Stomach (tissue), 9 donors: Measurements from ENCODE around the gene PAMR1. TPM values are rescaled to one million over a fixed set of nuclear protein-coding genes. Genes with fewer than 3 reads are reported as not detected.

Experiments used
- DNase-seq, 2 donors: peaks; one replicate each; pipeline versions ENCODE4 v3.0.0 to v3.0.0-alpha.2; 2013 to 2019
- H3K27ac ChIP-seq, 5 donors: fragments of 200-600 bp in 4 of 5; sonication (generic) in 4 of 5; one replicate each; pipeline ENCODE4 v1.5.1; 2013 to 2019; ENCODE audit warnings: mild to moderate bottlenecking in 1 of 5, moderate library complexity in 1 of 5
- H3K27me3 ChIP-seq, 3 donors: fragments of 200-600 bp; sonication (generic); one replicate each; pipeline ENCODE4 v1.5.1; 2017 to 2019; ENCODE audit warnings: mixed run types in 1 of 3
- H3K36me3 ChIP-seq, 4 donors: fragments of 200-600 bp; sonication (generic); 1 replicate in 3 of 4; 2 replicates in 1 of 4; pipeline ENCODE4 v1.5.1; 2016 to 2019
- H3K4me1 ChIP-seq, 4 donors: fragments of 200-600 bp; sonication (generic); one replicate each; pipeline ENCODE4 v1.5.1; 2016 to 2019
- H3K4me3 ChIP-seq, 4 donors: fragments of 200-600 bp; sonication (generic) in 3 of 4; one replicate each; pipeline ENCODE4 v1.5.1; 2016 to 2019; ENCODE audit warnings: mild to moderate bottlenecking in 1 of 4
- H3K9me3 ChIP-seq, 4 donors: fragments of 200-600 bp; sonication (generic); one replicate each; pipeline ENCODE4 v1.5.1; 2016 to 2019
- EP300 ChIP-seq: sonication (generic); formaldehyde crosslinking; IDR thresholded peaks from one replicate; pipeline ENCODE4 v1.6.1; 2017; ENCODE audit warnings: antibody characterized with exemption
- POLR2A ChIP-seq, 4 donors: fragments of 450-650 bp; IDR thresholded peaks; one replicate each; pipeline ENCODE4 v1.6.1; 2016; ENCODE audit warnings: antibody characterized with exemption in 4 of 4, control low read depth in 2 of 4, mild to moderate bottlenecking in 1 of 4, moderate library complexity in 1 of 4
- POLR2AphosphoS5 ChIP-seq, 3 donors: sonication (generic); formaldehyde crosslinking; IDR thresholded peaks; one replicate each; pipeline ENCODE4 v1.6.1; 2016; ENCODE audit warnings: antibody characterized with exemption in 3 of 3
- WGBS, 5 donors: extraction: QIAGEN DNeasy Blood & Tissue Kit in 3 of 5; methylation state at CpG; one replicate each; pipeline versions ENCODE4 v1.1.5 to v1.1.7; 2013 to 2018; 5-methylcytosine and 5-hydroxymethylcytosine counted together
- intact Hi-C: fragments of 100-400 bp; cut with DNase I; formaldehyde crosslinking; loops from one replicate; pipeline ENCODE4 v1.15.1; 2023; ENCODE audit warnings: low total_unique reads
- polyA plus RNA-seq, 3 donors: library from polyadenylated mRNA; stranded (reverse); fragments of 200-250 nt; gene quantifications; one replicate each; pipeline ENCODE4 v1.2.3, GENCODE V29; 2013
- total RNA-seq, 5 donors: library from RNA; depleted of rRNA; stranded (reverse); fragments of >200 nt; gene quantifications; one replicate each; pipeline versions ENCODE4 v1.1.0 to v1.2.3, GENCODE V29; 2014 to 2016
- TF ChIP-seq, protein P1 (sequence below), 7 experiments: fragments of 450-650 bp in 4 of 7; fragments of 200-600 bp in 3 of 7; sonication (generic) in 3 of 7; IDR thresholded peaks; one replicate each; pipeline ENCODE4 v1.5.1; 2016 to 2019; ENCODE audit warnings: antibody characterized with exemption in 7 of 7, control low read depth in 2 of 7, mild to moderate bottlenecking in 1 of 7
- donor health status: healthy with polysubstance abuse.
- donor health status: Bipolar disorder and iron deficiency.
- donor health status: healthy.

PAMR1 gene
- total and polyA plus RNA-seq, 8 donors: under 0.01 to 26.8 (median 0.58) TPM; not detected in 1

DNA sequence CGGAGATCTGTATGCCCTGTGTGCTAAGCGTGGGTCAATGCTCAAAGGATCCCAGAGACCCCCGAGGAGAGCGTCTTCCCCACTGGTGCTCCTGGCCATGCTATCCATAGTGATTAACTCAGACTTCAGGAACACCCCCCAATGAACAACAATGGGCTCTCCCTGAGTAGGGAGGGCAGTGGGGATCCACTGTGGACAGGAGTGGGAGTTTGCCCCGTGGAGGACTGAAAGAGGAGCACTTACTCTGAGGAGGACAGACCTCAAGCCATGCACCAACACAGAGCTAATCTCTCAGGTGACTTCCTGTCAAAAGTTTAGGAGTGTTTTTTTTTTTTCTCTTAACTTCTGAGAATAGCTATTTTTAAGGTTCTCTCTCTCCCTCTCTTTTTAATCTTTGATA lies 130.5 kb downstream of the PAMR1 start:
- Histone ChIP-seq H3K9me3 (no peaks in the 10 kb centered on the region), H3K27me3 (no peaks in the 10 kb centered on the region), H3K4me1 (peaks cover 20 to 32% (median 28%) of the 10 kb centered on the region in 4 donors), H3K27ac (no peak overlapping the region), H3K36me3 (no peaks in the 10 kb centered on the region), H3K4me3 (no peak overlapping the region)
- intact Hi-C loops: loop anchor here (5.0 to 10.0 kb wide), 2 partner anchors 400 to 468 kb away; no protein-coding TSS in a partner anchor
- no peak for TF ChIP-seq POLR2AphosphoS5 (IDR thresholded peaks at IDR 0.05)
- TF ChIP-seq, protein P1, sequence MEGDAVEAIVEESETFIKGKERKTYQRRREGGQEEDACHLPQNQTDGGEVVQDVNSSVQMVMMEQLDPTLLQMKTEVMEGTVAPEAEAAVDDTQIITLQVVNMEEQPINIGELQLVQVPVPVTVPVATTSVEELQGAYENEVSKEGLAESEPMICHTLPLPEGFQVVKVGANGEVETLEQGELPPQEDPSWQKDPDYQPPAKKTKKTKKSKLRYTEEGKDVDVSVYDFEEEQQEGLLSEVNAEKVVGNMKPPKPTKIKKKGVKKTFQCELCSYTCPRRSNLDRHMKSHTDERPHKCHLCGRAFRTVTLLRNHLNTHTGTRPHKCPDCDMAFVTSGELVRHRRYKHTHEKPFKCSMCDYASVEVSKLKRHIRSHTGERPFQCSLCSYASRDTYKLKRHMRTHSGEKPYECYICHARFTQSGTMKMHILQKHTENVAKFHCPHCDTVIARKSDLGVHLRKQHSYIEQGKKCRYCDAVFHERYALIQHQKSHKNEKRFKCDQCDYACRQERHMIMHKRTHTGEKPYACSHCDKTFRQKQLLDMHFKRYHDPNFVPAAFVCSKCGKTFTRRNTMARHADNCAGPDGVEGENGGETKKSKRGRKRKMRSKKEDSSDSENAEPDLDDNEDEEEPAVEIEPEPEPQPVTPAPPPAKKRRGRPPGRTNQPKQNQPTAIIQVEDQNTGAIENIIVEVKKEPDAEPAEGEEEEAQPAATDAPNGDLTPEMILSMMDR (IDR thresholded peaks at IDR 0.05): no peak
- no peak for TF ChIP-seq EP300
- no peak for DNase-seq
- WGBS, 5 donors: 86 to 97% (median 90%) methylated on average over 5 of the region's 5 CpGs

DNA sequence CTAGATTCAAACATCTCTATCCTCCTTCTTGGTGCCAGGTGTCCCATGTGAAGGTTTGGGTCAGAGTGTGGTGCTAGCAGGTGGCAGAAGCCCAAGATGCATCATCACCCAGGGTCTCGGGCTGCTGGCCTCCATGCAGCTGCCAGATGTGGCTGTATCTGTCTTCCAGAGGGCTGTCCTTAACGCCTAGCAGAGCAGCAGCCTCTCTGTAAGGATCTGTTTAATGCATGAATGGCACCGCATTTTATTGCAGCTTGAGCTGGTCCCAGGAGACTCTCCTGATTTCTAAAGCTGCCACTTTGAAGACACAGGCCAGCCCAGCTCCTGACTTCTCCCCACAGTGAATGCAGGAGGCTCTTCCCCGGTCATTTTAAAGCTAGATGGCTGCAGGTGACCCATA lies 132.3 kb downstream of the PAMR1 start:
- Histone ChIP-seq H3K36me3 (no peaks in the 10 kb centered on the region), H3K4me1 (peaks cover 28 to 40% (median 28%) of the 10 kb centered on the region in 4 donors), H3K27me3 (no peaks in the 10 kb centered on the region), H3K27ac (peak overlapping the region in 2 of 5 donors; percentile 75 to 80), H3K4me3 (no peak overlapping the region), H3K9me3 (no peaks in the 10 kb centered on the region)
- TF ChIP-seq, protein P1 (IDR thresholded peaks at IDR 0.05): no peak
- TF ChIP-seq EP300 (no peak), POLR2A (IDR thresholded peaks at IDR 0.05) (no peak), POLR2AphosphoS5 (IDR thresholded peaks at IDR 0.05) (no peak)
- 65 to 78% (median 74%) methylated on average over 4 of the region's 4 CpGs for WGBS, 5 donors
- DNase-seq: peak in 1 of 2 donors; percentile 13
- intact Hi-C loops: loop anchor here (5.0 to 10.0 kb wide), 2 partner anchors 398 to 466 kb away; no protein-coding TSS in a partner anchor

DNA sequence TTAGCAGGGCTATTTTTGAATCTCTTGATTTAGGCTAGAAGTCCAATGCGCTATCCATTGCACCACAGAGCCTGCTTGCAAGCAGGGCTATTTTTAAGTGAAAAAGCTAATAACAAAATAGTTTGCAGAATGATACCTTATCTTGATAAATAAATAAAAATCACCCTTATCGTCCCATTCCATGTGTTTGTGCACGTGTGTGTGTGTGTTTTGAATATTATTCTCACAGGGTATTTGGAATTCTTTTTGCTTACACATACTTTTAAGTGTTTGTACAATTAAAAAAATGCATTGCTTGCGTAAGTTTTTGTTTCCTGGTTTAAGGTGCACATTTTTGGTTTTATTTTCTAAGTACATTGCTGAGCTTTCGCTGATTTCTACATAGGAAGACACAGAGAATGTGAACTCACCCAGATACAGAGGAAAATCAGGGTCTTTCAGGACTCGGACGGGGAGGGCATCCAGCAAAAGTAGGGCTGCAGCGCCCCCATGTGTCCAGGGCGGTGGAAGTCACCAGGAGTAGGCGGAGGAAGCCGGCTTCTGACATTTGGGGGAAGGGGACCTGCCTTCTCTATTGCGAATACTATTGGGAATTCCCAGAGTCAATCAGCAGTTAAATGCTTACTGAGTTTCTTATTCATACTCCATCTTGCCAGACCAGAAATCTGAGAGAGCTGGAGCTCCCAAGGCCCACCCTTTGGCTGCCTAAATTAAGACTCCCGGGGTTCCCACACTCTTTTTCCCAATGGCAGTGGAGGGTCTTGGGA lies 133.3 kb downstream of the PAMR1 start:
- H3K27me3 ChIP-seq: no peaks in the 10 kb centered on the region
- peaks cover 28 to 40% (median 28%) of the 10 kb centered on the region in 4 donors for H3K4me1 ChIP-seq
- peak overlapping the region in 2 of 4 donors; percentile 11 to 17 for H3K4me3 ChIP-seq
- peak overlapping the region; percentile 52 to 80 (median 75) for H3K27ac ChIP-seq
- TF ChIP-seq POLR2AphosphoS5 (IDR thresholded peaks at IDR 0.05) (peak in 1 of 3 donors; percentile 66), POLR2A (IDR thresholded peaks at IDR 0.05) (no peak)
- TF ChIP-seq, protein P1 (IDR thresholded peaks at IDR 0.05): peak in 5 of 7 experiments; percentile 63 to 92 (median 87)
- H3K36me3 ChIP-seq: no peaks in the 10 kb centered on the region
- intact Hi-C loops: loop anchor here (5.0 to 10.0 kb wide), 2 partner anchors 397 to 465 kb away; no protein-coding TSS in a partner anchor
- no peaks in the 10 kb centered on the region for H3K9me3 ChIP-seq
- WGBS, 5 donors: 9 to 15% (median 13%) methylated on average over 13 of the region's 13 CpGs
- peak; percentile 82 to 92 for DNase-seq

DNA sequence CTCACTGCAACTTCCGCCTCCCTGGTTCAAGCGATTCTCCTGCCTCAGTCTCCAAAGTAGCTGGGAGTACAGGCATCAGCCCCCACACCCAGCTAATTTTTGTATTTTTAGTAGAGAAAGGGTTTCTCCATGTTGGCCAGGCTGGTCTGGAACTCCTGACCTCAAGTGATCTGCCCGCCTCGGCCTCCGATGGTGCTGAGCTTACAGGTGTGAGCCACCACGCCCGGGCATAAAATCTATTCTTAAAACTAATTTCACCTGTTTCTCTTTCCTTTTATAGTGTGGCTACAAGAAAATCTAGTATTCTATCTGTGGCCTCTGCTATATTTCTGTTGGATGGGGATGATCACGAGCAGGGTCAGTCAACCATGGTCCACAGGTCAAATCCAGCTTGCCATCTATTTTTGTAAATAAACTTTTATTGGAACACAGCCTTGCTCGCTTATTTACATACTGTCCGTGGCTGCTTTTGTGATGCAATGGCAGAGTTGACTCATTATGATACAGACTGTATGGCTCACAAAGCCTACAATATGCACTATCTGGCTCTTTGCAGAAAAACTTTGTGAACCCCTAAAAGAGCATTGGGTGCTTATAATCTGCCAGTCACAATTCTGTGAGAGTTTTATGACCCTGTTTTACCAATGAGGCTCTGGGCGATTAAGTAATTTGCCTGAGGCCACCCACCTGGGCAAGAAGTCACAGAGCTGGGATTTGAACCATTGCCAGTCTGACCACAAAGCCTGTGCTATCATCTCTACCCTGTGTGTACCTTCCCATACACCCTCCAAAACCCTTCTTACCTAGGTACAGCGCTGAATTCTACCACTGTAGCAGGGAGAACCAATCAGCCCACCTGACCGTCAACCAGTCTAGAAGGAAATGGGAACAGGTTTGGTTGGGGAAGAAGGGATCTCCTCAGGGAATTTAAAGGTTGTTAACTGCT lies 134.4 kb downstream of the PAMR1 start:
- 30 to 52% (median 48%) methylated on average over 13 of the region's 13 CpGs for WGBS, 5 donors
- H3K4me1 ChIP-seq: peaks cover 28 to 40% (median 28%) of the 10 kb centered on the region in 4 donors
- intact Hi-C loops: loop anchor here (5.0 to 10.0 kb wide), 2 partner anchors 396 to 464 kb away; no protein-coding TSS in a partner anchor
- DNase-seq: peak; percentile 56 to 59
- H3K4me3 ChIP-seq: peak overlapping the region in 2 of 4 donors; percentile 11 to 17
- TF ChIP-seq POLR2AphosphoS5 (IDR thresholded peaks at IDR 0.05): peak in 2 of 3 donors; percentile 32 to 56
- TF ChIP-seq, protein P1 (IDR thresholded peaks at IDR 0.05): no peak
- no peaks in the 10 kb centered on the region for H3K36me3 ChIP-seq
- no peaks in the 10 kb centered on the region for H3K9me3 ChIP-seq
- H3K27ac ChIP-seq: peak overlapping the region; percentile 57 to 87 (median 75)
- H3K27me3 ChIP-seq: no peaks in the 10 kb centered on the region
